Ishikawa (cell line): ENCODE measurements around the gene NOTCH1.

Experiments
- CEBPB ChIP-seq: IDR thresholded peaks from 2 replicates; pipeline ENCODE4 v1.6.1; 2012
- CREB1 ChIP-seq: IDR thresholded peaks from 2 replicates; pipeline ENCODE4 v1.6.1; 2012; ENCODE audit warnings: low read depth
- EGR1 ChIP-seq: IDR thresholded peaks from 2 replicates; pipeline ENCODE4 v1.6.1; 2012
- EP300 ChIP-seq: IDR thresholded peaks from 2 replicates; pipeline ENCODE4 v1.6.1; 2012; ENCODE audit warnings: borderline replicate concordance
- FOXM1 ChIP-seq: IDR thresholded peaks from 2 replicates; pipeline ENCODE4 v1.6.1; 2012; ENCODE audit warnings: low read depth, borderline replicate concordance
- MAX ChIP-seq: IDR thresholded peaks from 2 replicates; pipeline ENCODE4 v1.6.1; 2012
- NFIC ChIP-seq: IDR thresholded peaks from 2 replicates; pipeline ENCODE4 v1.6.1; 2012
- RAD21 ChIP-seq: IDR thresholded peaks from 2 replicates; pipeline ENCODE4 v1.6.1; 2012; ENCODE audit warnings: low read depth
- TAF1 ChIP-seq: IDR thresholded peaks from 2 replicates; pipeline ENCODE4 v1.6.1; 2012; ENCODE audit warnings: low read depth, mild to moderate bottlenecking
- TCF12 ChIP-seq: IDR thresholded peaks from 2 replicates; pipeline ENCODE4 v1.6.1; 2012; ENCODE audit warnings: low read depth
- TEAD4 ChIP-seq: IDR thresholded peaks from 2 replicates; pipeline ENCODE4 v1.6.1; 2012
- USF1 ChIP-seq: IDR thresholded peaks from 2 replicates; pipeline ENCODE4 v1.6.1; 2012
- YY1 ChIP-seq: IDR thresholded peaks from 2 replicates; pipeline ENCODE4 v1.6.1; 2012; ENCODE audit warnings: low read depth
- ZBTB7A ChIP-seq: IDR thresholded peaks from 2 replicates; pipeline ENCODE4 v1.6.1; 2012; ENCODE audit warnings: low read depth
- TF ChIP-seq, protein P1 (sequence below): IDR thresholded peaks from 2 replicates; pipeline ENCODE4 v1.6.1; 2012; ENCODE audit warnings: low read depth, mild to moderate bottlenecking

Gene NOTCH1

DNA sequence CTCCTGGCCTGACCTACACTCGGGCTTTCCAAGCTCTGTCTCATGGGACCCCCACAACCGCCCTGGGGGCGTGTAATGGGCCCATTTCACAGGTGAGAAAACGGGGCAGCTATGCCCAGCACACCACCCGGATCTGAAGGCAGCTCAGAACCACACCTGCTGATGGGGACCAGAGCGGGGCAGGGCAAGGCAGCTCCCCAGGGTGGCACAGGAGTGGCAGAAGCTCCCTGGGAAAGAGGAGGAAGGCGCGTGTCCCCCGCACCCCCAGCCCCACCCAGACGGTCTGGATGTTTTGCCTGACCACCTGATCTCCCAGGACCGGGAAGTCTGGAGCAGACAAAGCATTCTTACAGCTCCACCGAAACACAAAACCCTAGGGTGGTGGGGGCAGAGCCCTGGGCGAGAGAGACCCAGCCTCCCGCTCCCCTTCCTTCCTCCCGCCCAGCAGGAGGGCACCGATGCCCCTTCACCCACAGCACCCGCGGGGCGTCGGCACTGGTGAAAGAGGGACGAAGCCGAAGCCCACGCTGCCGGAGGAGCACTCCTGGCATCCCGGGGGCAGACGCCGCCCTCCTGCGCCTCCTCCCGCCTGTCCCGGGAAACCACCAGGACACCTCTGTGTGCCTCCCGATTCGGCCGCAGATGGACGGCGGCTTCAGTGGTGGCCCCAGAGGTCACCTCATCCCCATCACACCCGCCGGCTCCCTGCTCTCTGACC is 14.5 kb downstream of the NOTCH1 start:
- no peak for TF ChIP-seq EP300
- no peak for TF ChIP-seq ZBTB7A
- no peak for TF ChIP-seq TAF1
- TF ChIP-seq CEBPB: no peak
- no peak for TF ChIP-seq YY1
- no peak for TF ChIP-seq EGR1
- no peak for TF ChIP-seq MAX
- no peak for TF ChIP-seq FOXM1
- no peak for TF ChIP-seq CREB1
- TF ChIP-seq TCF12: no peak
- TF ChIP-seq TEAD4: no peak
- no peak for TF ChIP-seq USF1
- no peak for TF ChIP-seq RAD21
- TF ChIP-seq, protein P1, sequence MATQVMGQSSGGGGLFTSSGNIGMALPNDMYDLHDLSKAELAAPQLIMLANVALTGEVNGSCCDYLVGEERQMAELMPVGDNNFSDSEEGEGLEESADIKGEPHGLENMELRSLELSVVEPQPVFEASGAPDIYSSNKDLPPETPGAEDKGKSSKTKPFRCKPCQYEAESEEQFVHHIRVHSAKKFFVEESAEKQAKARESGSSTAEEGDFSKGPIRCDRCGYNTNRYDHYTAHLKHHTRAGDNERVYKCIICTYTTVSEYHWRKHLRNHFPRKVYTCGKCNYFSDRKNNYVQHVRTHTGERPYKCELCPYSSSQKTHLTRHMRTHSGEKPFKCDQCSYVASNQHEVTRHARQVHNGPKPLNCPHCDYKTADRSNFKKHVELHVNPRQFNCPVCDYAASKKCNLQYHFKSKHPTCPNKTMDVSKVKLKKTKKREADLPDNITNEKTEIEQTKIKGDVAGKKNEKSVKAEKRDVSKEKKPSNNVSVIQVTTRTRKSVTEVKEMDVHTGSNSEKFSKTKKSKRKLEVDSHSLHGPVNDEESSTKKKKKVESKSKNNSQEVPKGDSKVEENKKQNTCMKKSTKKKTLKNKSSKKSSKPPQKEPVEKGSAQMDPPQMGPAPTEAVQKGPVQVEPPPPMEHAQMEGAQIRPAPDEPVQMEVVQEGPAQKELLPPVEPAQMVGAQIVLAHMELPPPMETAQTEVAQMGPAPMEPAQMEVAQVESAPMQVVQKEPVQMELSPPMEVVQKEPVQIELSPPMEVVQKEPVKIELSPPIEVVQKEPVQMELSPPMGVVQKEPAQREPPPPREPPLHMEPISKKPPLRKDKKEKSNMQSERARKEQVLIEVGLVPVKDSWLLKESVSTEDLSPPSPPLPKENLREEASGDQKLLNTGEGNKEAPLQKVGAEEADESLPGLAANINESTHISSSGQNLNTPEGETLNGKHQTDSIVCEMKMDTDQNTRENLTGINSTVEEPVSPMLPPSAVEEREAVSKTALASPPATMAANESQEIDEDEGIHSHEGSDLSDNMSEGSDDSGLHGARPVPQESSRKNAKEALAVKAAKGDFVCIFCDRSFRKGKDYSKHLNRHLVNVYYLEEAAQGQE: no peak
- no peak for TF ChIP-seq NFIC

DNA sequence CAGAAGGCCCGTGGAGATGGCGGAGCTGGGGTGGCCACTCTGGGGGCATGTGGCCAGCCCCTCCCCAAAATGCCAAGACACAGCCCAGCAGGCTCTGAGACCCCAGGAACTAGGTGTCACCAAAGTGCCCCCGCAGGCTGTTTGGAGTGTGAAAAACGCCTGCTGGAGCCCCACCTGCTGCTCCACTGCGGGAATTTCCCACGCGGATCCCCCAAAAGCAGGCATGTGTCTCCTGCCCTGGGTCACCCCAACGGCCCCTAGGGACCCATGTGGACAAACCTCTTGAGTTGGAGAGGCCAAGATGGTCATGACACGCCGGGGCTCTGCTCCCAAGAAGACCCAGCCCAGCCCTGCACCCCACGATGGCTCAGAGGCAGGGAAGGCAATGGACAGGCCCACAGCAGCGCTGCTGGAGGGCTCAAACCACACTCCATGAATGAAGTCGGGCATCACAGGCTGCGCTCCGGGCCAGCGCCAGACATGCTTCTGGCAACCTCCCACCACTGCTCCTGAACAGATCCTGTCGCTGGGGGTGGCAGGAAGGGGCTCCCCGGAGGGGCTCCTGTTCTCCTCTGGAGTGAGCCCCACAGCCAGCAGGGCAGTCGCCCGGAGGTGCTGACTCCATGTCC is 15.3 kb downstream of the NOTCH1 start:
- TF ChIP-seq TCF12: no peak
- 0 out of 2 replicates have a peak, but pooled peaks have one; percentile 10 for TF ChIP-seq ZBTB7A
- no peak for TF ChIP-seq YY1

DNA sequence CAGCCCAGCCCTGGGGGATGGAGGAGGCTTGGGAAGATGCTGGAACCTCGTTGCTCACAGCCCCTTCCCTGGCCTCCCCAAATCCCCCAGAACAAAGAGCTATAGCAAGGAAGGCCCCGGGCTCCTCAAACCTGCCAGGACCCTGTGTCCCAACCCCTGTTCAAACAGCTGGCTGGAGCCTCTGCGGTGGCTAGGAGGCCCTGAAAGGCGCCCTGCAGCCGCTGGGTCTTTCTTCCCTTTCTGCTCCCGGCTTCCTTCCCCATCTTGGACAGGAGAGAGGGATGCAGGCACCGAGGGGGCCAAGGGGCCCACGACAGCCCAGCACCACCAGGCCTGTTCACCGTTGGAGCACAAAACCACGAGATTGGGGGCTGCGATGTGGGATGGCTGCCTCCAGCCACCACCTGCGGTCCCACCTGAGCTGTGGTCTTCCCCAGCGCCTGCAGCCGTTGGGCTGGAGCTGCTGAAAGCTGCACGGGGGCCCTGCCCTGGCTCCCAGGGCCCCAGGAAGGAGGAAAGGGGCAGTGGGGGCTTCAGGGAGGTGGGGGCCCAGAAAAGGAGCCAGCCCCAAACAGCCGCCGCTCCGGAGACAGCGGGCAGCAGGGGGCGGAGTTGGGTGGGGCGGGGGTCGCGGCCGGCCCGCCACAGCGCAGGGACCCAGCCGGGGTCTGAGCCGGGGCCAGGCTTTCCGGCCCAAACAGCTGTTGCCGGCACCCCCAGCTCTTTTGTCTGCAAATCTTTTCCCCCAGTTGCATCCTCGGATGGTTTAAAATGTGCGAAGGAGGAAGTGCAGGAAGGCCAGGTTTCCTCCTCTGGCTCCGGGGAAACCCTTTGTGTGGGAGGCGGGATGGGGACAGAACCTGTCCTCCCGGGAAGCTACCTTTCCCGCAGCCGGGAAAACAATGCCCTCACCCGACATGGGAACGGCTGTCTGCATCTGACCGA is 16.1 kb downstream of the NOTCH1 start:
- TF ChIP-seq TAF1: no peak
- no peak for TF ChIP-seq TCF12
- no peak for TF ChIP-seq CEBPB
- no peak for TF ChIP-seq FOXM1
- TF ChIP-seq, protein P1: no peak
- TF ChIP-seq TEAD4: no peak
- no peak for TF ChIP-seq MAX
- TF ChIP-seq YY1: no peak
- TF ChIP-seq NFIC: no peak
- no peak for TF ChIP-seq USF1
- no peak; the same call in 1 of the 2 replicates for TF ChIP-seq ZBTB7A
- no peak for TF ChIP-seq EP300
- no peak for TF ChIP-seq CREB1

- TF ChIP-seq CREB1: no peak
- no peak for TF ChIP-seq YY1
- TF ChIP-seq USF1: no peak
- no peak for TF ChIP-seq RAD21
- no peak for TF ChIP-seq EGR1
- TF ChIP-seq TAF1: no peak
- no peak for TF ChIP-seq NFIC
- no peak for TF ChIP-seq TCF12
- no peak for TF ChIP-seq TEAD4
- no peak for TF ChIP-seq FOXM1
- no peak for TF ChIP-seq ZBTB7A
- TF ChIP-seq, protein P1: no peak
- no peak for TF ChIP-seq CEBPB
- TF ChIP-seq EP300: no peak
- no peak for TF ChIP-seq MAX
These were observed 17.0 kb downstream of the NOTCH1 start for GRCh38 chr9:136528716-136529341.
